Parathyroid adenoma (tissue), 2 donors: ENCODE results near the gene BAD.

Source experiments
- H2AFZ ChIP-seq: fragments of 300-600 bp; sonication (generic); one replicate; pipeline ENCODE4 v1.7.0; 2017; ENCODE audit warnings: antibody characterized with exemption, mild to moderate bottlenecking
- H3K27ac ChIP-seq: fragments of 300-600 bp; sonication (generic); one replicate; pipeline ENCODE4 v1.7.0; 2017
- H3K27me3 ChIP-seq: fragments of 300-600 bp; sonication (generic); one replicate; pipeline ENCODE4 v1.7.0; 2017; ENCODE audit warnings: low read length; ENCODE audit not compliant: control insufficient read depth, insufficient read depth
- H3K36me3 ChIP-seq: fragments of 300-600 bp; sonication (generic); one replicate; pipeline ENCODE4 v1.7.0; 2017; ENCODE audit warnings: low read length; ENCODE audit not compliant: control insufficient read depth, insufficient read depth
- H3K4me1 ChIP-seq: fragments of 300-600 bp; sonication (generic); one replicate; pipeline ENCODE4 v1.7.0; 2017; ENCODE audit warnings: control low read depth
- H3K4me2 ChIP-seq: fragments of 300-600 bp; sonication (generic); one replicate; pipeline ENCODE4 v1.7.0; 2017; ENCODE audit warnings: low read length
- H3K4me3 ChIP-seq: fragments of 300-600 bp; sonication (generic); one replicate; pipeline ENCODE4 v1.7.0; 2017; ENCODE audit warnings: low read depth, low read length
- H3K79me2 ChIP-seq: fragments of 300-600 bp; sonication (generic); one replicate; pipeline ENCODE4 v1.7.0; 2017; ENCODE audit warnings: control low read depth
- H3K9ac ChIP-seq: fragments of 300-600 bp; sonication (generic); one replicate; pipeline ENCODE4 v1.7.0; 2017; ENCODE audit warnings: mild to moderate bottlenecking
- H3K9me3 ChIP-seq: fragments of 300-600 bp; sonication (generic); one replicate; pipeline ENCODE4 v1.7.0; 2017; ENCODE audit warnings: low read length; ENCODE audit not compliant: control insufficient read depth
- TF ChIP-seq, protein P1 (sequence below): fragments of 300-600 bp; sonication (generic); IDR thresholded peaks from one replicate; pipeline ENCODE4 v1.7.0; 2017; ENCODE audit warnings: antibody characterized with exemption, mild to moderate bottlenecking
- donor health status: primary hyperparathyroidism.

The BAD gene

GRCh38 chr11:64261556-64262080, 22.8 kb downstream of the BAD start:
- Histone ChIP-seq H3K79me2 (no peaks in the 10 kb centered on the region), H3K4me2 (no peak overlapping the region), H2AFZ (no peak overlapping the region), H3K9me3 (no peaks in the 10 kb centered on the region), H3K27me3 (no peaks in the 10 kb centered on the region), H3K9ac (no peak overlapping the region), H3K4me3 (no peak overlapping the region), H3K36me3 (no peaks in the 10 kb centered on the region), H3K4me1 (no peaks in the 10 kb centered on the region), H3K27ac (no peak overlapping the region)
- TF ChIP-seq, protein P1, sequence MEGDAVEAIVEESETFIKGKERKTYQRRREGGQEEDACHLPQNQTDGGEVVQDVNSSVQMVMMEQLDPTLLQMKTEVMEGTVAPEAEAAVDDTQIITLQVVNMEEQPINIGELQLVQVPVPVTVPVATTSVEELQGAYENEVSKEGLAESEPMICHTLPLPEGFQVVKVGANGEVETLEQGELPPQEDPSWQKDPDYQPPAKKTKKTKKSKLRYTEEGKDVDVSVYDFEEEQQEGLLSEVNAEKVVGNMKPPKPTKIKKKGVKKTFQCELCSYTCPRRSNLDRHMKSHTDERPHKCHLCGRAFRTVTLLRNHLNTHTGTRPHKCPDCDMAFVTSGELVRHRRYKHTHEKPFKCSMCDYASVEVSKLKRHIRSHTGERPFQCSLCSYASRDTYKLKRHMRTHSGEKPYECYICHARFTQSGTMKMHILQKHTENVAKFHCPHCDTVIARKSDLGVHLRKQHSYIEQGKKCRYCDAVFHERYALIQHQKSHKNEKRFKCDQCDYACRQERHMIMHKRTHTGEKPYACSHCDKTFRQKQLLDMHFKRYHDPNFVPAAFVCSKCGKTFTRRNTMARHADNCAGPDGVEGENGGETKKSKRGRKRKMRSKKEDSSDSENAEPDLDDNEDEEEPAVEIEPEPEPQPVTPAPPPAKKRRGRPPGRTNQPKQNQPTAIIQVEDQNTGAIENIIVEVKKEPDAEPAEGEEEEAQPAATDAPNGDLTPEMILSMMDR, result no peak

GRCh38 chr11:64260147-64260708, 24.2 kb downstream of the BAD start:
- Histone ChIP-seq H3K4me3 (no peak overlapping the region), H3K9ac (no peak overlapping the region), H3K79me2 (no peaks in the 10 kb centered on the region), H3K9me3 (no peaks in the 10 kb centered on the region), H2AFZ (no peak overlapping the region), H3K4me1 (peaks cover 12% of the 10 kb centered on the region), H3K4me2 (no peak overlapping the region), H3K27me3 (no peaks in the 10 kb centered on the region), H3K36me3 (no peaks in the 10 kb centered on the region), H3K27ac (no peak overlapping the region)
- TF ChIP-seq, protein P1, result no peak

DNA sequence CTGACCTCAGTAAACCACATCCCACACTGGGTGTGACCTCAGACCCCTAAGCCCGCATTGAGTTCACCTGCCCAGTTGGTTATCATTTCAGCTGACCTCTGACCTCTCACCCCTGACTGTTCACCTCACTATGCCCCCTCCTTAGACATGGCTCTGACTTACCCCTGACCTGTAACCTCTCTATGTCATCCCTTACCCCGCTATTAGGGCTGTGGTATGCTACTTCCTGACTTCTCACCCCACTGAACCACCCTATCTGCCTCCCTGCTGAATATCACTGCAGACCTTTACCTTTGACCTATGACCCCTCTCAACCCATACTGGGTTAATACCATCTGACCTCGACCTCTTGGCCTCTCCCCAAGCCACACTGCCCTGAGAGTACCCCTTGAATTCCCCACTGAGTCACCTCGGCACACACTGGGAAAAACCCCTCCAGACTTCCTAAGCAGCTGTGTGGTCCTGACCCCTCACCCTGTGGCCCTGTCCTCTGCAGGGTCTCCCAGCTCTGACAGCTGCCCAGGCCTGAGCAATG, 24.9 kb downstream of the BAD start:
- H3K4me1 ChIP-seq, result peaks cover 18% of the 10 kb centered on the region

DNA sequence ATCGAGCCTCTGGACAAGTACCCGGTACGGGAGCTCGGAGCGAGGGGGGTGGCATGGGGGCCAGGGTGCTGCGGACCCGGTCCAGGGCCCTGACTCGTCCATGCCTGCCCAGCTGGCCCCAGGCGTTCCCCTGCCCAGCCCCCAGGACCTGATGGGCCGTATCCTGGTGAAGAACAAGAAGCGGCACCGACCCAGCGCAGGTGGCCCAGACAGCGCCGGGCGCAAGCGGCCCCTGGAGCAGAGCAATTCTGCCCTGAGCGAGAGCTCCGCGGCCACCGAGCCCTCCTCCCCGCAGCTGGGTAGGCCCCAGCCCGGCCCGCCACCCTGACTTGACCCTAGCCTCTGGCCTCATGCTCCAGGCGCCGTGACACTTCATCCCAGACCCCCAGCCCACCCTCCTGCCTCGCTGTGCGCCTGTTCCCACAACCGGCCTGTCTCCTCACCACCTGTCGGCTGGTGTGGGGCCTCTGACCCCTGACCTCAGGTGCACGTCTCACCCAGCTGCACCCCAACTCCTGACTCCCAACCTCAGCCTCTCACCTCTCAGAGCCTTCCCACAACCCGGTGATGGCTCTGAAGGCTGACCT, 25.4 kb downstream of the BAD start:
- Histone ChIP-seq H2AFZ (no peak overlapping the region), H3K27ac (no peak overlapping the region), H3K27me3 (no peaks in the 10 kb centered on the region), H3K4me1 (peaks cover 21% of the 10 kb centered on the region), H3K79me2 (no peaks in the 10 kb centered on the region), H3K4me3 (no peak overlapping the region), H3K36me3 (no peaks in the 10 kb centered on the region), H3K9me3 (no peaks in the 10 kb centered on the region), H3K9ac (no peak overlapping the region), H3K4me2 (no peak overlapping the region)
- TF ChIP-seq, protein P1, result no peak

More for the DNA sequence above, 24.9 kb downstream of the BAD start:
- Histone ChIP-seq H3K27me3 (no peaks in the 10 kb centered on the region), H3K9ac (no peak overlapping the region), H3K36me3 (no peaks in the 10 kb centered on the region), H2AFZ (no peak overlapping the region), H3K79me2 (no peaks in the 10 kb centered on the region), H3K4me3 (no peak overlapping the region), H3K9me3 (no peaks in the 10 kb centered on the region), H3K4me2 (no peak overlapping the region), H3K27ac (no peak overlapping the region)
- TF ChIP-seq, protein P1, result no peak
